H7 (cell line): ENCODE results near the gene HOXA4. TPM values are rescaled to one million over a fixed set of nuclear protein-coding genes. Genes with fewer than 3 reads are reported as not detected.

Source experiments
- DNase-seq: peaks from one replicate; pipeline ENCODE4 v3.0.0; 2012
- H3K27me3 ChIP-seq: 2 replicates; pipeline ENCODE4 v1.6.0; 2011; ENCODE audit warnings: mild to moderate bottlenecking, low read length; ENCODE audit not compliant: control insufficient read depth, insufficient read depth
- H3K36me3 ChIP-seq: replicated peaks from 2 replicates; pipeline ENCODE4 v1.5.1; 2011; ENCODE audit warnings: low read length; ENCODE audit not compliant: control insufficient read depth, insufficient read depth
- H3K4me3 ChIP-seq: 2 replicates; pipeline ENCODE4 v1.5.1; 2011; ENCODE audit warnings: low read depth, mild to moderate bottlenecking, control low read depth, low read length, moderate library complexity; ENCODE audit not compliant: insufficient read depth
- total RNA-seq: library from RNA; depleted of rRNA; stranded (reverse); fragments of >200 nt; shearing (Covaris generic); gene quantifications from 2 replicates; pipeline ENCODE4 v1.2.3, GENCODE V29; 2014

The HOXA4 gene
- total RNA-seq, 1 experiment from 2014 or later, result not detected

DNA sequence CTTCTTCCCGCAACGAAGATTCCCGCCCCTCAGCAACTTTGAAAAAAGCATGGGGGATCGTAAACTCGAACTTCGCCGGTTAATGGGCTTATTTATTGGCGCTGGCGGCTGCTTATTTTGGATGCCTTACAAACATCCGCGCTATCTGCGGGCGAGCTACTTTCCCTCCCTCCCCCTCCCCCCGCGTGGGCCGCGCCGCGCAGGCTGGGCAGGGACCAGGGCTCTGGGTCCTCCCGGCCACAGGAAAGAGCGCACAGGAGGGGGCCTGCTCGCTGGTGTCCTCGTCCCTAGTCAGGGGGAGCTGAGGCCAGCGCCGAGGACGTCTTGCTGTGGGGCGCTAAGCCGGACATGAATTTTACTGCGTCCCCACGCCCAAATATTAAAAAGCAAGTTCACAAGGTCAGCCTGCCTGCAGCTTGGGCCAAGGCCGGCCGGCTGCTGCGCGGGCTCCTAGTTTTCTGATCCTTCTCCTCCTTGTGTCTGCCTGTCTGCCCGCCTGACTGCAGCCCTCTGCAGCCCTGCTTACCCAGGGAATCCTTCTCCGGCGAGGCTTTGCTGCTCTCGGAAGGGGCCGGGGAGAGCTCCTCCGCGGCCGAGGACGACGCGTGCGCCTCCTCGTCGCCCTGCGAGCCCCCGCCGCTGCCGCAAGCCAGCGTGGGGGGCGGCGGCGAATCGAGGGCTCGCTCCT lies 42.4 kb upstream of the HOXA4 start:
- Histone ChIP-seq H3K27me3 (peaks cover 100% of the 10 kb centered on the region), H3K36me3 (no peaks in the 10 kb centered on the region), H3K4me3 (no peak overlapping the region)
- peak; percentile 80 for DNase-seq

DNA sequence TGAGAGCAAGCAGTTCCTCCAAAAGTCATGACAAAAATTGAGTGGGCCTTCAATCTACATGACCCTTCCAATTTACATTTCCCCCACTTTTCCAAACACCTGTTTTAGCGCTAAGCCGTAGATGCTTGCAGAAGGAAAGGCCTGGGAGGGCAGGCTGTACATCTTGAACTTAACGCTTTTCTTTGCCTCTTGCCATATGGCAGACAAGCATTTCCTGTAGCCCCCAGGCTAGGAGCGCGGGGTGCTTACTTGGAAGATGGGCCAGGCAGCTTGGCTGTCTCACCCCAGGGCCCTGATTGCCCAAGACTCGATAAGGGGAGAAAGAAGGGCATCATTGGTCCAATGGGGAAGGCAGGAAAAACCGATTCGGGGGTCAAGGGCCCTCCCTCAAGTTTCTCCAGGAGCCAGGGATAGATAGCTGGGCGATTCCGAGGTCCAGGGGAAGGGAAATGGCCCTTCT lies 41.8 kb upstream of the HOXA4 start:
- Histone ChIP-seq H3K27me3 (peaks cover 100% of the 10 kb centered on the region), H3K4me3 (no peak overlapping the region), H3K36me3 (no peaks in the 10 kb centered on the region)
- DNase-seq, result no peak

DNA sequence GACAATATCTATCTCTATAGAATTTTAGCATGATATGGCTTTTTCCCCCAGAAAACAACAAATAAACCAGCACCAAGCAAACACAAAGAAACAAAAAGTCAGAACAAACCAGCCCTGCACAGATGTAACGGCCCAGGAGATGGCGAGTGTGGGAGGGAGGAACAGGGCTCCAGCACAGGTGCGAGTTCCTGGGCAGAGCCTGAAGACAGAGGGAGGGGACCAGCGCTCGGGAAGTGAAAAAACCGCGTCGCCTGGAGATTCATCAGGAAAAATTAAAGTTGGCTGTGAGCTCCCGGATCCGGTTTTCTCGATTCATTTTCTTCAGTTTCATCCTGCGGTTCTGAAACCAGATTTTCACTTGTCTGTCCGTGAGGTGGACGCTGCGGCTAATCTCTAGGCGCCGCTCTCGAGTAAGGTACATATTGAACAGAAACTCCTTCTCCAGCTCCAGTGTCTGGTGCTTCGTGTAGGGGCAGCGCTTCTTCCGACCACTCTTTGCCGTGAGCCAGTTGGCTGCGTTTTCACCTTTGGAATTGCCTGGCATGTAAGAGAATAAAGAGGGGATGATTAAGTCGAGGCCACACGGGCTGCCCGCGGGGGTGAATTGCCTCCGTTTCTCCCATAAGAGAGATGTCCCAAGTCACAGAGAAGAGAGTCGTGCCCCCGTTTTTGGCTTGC lies 41.2 kb upstream of the HOXA4 start:
- no peak for DNase-seq
- no peaks in the 10 kb centered on the region for H3K36me3 ChIP-seq
- H3K27me3 ChIP-seq, result peaks cover 100% of the 10 kb centered on the region
- H3K4me3 ChIP-seq, result no peak overlapping the region

DNA sequence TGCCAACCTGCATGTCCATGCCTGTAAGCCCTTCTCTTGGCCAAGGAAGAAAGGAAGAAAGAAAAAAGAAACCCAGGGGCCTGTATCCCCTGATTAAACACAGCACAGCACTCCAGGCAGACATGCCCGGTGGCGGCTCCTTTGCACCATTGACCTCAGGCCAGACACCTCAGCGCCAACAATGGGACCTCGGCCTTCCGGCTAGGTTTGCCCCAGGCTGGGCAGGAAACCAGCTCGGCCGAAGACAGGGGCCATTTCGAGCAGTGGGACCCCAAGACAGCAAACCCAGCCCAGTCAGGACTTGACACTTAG lies 40.7 kb upstream of the HOXA4 start:
- H3K36me3 ChIP-seq, result no peaks in the 10 kb centered on the region
- H3K4me3 ChIP-seq, result no peak overlapping the region
- peaks cover 100% of the 10 kb centered on the region for H3K27me3 ChIP-seq
- DNase-seq, result no peak

DNA sequence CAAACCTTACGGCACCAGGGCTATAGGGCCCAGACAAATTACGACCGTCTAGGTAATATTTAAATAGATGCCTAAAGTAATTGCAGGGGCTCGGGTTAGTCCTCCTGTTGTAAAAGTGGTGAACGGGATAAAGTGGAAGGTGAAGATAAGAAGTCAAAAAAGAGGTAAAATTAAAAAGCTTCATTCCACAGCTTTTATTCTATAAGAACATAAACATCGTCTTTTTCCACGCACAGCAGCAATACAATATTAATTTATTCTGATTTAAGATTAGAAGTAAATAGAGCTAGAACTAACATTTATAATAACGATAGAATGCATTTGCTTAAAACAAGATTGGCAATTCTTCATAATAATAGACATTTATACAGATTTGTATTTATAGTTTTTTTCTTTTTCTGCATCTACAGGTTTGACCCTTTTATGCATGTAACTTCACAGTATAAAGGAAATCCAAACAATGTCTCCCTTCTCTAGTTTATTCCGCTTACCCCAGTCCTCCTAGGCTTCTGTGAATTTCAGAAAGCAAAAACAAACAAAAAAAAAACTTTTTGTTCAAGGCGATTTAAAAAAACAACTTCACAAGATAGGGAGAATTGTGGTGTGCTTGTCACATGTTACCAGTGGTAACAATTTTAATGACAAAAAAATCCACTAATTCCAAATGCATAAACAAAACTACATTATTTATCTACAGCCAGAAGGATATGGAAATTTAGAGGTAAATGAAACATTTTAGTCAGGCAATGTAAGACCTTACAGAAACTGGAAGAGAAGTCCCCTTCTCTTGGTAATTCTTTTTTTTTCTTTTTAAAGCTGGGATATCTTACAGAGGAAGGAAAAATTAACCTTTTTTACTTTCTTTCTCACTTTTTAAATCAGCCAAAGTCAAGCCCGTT lies 40.1 kb upstream of the HOXA4 start:
- H3K27me3 ChIP-seq, result peaks cover 100% of the 10 kb centered on the region
- H3K36me3 ChIP-seq, result no peaks in the 10 kb centered on the region
- H3K4me3 ChIP-seq, result no peak overlapping the region
- no peak for DNase-seq

DNA sequence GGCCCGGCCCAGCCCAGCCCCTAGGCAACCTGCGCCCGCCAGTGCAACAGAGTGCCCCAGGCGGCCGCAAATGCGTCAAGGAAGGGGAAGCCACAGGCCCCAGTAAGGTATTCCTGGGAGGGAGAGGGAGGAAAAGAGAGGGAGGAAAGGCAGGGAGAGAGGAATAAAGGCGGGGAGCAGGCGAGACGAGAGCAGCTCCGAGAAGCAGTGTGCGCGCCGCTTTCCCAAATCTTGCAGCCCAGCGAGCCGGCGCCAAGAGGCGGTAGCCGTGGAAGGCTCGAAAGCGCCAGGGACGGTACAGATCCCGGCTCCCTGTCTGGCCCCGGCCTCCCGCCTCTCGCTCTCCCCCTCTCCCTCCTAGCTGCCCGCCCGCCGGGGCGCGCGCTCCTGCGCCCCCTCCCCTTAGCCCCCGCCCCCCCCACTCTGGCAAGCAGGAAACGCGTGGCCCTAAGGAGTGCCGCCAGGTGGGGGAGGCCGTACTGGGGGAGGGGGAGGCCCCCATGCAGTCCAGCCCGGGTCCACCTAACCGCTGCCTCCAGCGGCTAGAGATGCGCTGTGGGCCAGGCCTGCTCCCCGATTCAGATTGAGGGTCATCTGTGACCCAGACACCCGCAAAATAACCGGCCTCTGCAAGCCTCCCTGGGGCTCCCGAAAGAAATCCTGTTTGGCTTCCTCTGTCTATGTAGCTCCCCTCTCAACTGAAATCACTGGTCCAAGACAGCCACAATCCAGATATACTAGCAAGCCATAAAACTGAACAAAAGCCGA lies 39.3 kb upstream of the HOXA4 start:
- no peak overlapping the region for H3K4me3 ChIP-seq
- H3K27me3 ChIP-seq, result peaks cover 100% of the 10 kb centered on the region
- DNase-seq, result peak; percentile 82
- no peaks in the 10 kb centered on the region for H3K36me3 ChIP-seq

DNA sequence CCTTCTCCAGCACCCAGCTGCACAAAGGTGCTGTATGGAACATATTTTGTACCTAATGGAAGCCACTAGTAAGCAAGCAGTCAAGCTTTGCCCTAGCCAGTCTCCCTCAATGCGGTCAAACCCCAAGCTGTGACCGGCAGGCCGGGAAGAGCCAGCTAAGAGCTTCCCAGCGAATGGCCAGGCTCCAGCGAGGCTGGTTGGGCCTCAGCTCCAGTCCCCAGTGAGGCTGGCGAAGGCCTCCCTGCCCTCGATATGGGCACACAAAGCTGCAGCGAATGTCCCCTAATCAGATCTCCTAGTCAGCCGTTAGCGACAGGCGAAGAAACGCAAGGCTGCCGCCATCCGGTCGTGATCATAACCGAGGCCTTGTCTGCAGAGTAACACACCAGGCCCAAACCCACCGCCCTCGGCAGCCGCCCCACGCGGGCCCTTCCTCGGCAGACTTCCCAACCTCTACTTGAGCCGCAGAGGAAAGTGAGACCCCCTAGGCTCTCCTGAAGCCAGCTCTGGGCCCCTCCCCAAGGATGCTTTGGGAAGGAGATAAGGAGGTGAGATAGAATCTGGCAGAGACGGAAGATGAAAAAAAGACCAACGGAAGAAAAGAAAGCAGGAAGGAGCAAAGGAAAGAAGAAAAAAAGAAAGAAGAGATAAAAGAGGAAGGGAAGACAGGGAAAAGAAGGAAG lies 37.8 kb upstream of the HOXA4 start:
- H3K27me3 ChIP-seq, result peaks cover 100% of the 10 kb centered on the region
- H3K4me3 ChIP-seq, result no peak overlapping the region
- H3K36me3 ChIP-seq, result no peaks in the 10 kb centered on the region
- DNase-seq, result no peak

DNA sequence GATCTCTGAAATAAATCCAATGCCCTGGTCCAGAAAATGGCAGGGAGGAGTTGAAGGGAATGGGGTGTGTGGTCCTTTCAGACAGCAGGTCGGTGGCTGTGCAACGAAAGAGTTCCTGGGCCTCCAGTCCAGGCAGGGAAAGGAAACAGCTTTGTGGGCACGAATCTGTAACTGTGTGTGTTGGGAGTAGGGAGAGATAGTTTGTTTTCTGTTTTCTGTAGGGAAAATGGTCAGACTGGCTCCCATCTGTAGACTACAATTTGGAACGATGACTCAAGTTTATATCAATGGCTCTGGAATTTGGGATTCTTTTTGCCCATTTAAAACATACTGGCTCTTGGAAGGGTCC lies 37.3 kb upstream of the HOXA4 start:
- H3K4me3 ChIP-seq, result no peak overlapping the region
- no peaks in the 10 kb centered on the region for H3K36me3 ChIP-seq

DNA sequence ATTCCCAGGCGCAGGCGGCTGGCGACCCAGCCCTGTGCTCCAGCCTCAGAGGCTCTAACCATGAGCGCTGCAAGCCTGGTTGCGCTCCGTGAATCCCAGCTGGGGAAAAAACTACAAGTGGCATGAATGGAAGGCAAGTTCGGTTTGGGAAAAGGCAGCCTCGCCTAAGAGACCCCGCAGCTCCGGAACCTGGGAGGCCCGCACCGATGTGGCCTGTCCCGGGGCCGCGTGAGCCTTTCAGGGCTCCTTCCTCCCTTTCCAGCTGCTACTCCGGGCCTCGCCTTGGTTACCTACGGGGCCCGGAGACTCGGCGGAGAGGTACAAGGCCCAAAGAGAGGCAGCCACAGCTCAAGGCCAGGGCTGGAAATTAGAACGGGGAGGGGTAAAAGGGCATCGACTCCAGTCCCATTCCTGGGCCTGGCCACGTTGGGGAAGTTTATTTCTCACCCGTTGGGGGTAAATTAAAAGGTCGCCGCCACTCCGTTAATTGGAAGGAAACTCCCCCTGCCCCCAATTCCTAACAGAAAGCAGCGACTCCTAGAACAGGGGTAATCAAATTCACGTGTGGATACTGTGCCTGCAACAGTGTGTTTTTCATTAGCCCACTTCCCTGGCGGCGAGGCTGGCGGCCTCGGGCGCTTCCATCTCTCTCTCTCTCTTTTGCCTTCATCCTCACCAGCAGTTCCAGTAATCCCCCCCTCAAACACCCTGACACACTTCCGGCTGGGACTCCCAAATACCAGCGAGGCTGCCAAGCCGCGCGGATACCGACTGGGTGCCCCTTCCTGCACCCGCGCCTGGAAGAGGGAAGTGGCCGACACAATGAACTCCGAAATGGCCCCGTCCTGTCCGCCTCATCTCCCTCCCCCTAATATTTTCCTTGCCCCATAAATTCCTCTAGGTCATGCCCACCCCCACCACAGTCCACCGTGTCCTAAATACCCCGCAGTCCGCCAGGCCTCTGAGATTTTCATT lies 36.3 kb upstream of the HOXA4 start:
- no peaks in the 10 kb centered on the region for H3K36me3 ChIP-seq
- no peak for DNase-seq
- H3K27me3 ChIP-seq, result peaks cover 100% of the 10 kb centered on the region
- H3K4me3 ChIP-seq, result no peak overlapping the region

More for the DNA sequence above, 37.3 kb upstream of the HOXA4 start:
- no peak for DNase-seq
- peaks cover 100% of the 10 kb centered on the region for H3K27me3 ChIP-seq

DNA sequence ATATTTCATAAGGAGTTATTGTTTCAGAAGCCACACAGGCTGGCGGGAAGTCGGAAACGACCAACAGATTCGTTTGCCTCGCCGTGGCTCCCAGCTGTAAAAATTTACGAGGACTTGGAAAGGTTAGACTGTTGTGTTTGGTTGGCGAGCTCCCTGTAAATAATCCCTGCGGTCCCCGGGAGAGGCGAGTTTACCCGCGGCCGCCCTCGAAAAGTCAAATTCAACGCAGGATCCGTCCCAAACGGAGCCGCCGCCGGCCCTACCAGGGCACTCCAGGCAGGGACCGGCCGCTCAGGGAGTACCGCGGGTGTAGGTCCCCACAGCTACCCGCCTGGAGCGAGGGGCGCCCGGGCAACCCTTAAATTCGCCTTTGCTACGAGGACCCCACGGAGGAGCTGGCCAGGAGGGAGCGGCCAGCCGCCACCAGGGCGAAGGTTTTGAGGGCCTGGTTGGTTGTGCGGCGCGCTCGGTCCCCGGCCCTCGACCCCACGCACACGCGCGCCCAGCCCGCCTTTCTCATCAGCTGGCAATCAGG lies 35.5 kb upstream of the HOXA4 start:
- no peak for DNase-seq
- H3K36me3 ChIP-seq, result no peaks in the 10 kb centered on the region
- peaks cover 100% of the 10 kb centered on the region for H3K27me3 ChIP-seq
- no peak overlapping the region for H3K4me3 ChIP-seq

DNA sequence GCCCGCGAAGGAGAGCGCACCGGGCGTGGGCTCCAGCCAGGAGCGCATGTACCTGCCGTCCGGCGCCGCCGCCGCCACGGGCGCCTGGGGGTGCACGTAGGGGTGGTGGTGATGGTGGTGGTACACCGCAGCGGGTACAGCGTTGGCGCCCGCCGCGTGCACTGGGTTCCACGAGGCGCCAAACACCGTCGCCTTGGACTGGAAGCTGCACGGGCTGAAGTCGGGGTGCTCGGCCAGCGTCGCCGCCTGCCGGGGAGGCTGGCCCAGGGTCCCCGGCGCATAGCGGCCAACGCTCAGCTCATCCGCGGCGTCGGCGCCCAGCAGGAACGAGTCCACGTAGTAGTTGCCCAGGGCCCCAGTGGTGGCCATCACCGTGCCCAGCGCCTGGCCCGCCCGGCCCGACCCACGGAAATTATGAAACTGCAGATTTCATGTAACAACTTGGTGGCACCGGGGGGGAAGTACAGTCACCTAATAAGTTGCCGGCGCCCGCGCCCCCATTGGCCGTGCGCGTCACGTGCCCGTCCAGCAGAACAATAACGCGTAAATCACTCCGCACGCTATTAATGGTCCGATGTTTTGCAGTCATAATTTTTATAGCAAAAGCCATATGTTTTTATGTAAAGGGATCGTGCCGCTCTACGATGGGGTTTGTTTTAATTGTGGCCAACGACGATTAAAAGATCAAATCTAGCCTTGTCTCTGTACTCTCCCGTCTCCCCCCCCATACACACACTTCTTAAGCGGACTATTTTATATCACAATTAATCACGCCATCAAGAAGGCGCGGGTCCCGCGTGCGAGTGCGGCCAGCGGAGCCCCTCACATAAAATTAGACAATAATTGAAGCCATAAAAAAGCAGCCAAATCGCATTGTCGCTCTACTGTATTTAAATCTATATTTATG lies 34.8 kb upstream of the HOXA4 start, which contains the start of gene HOXA9:
Gene HOXA9 (minus strand): TSS at position 449 of the 907 bp plus-strand sequence. CDS start 80 bp downstream, at position 369.
- Histone ChIP-seq H3K36me3 (no peaks in the 10 kb centered on the region), H3K4me3 (no peak within 1 kb of the TSS), H3K27me3 (peaks cover 100% of the 10 kb centered on the region)
- no peak for DNase-seq
